H1 (cell line): Measurements from ENCODE around the gene MBD4.

Experiments used
- ATF2 ChIP-seq: IDR thresholded peaks from 2 replicates; pipeline ENCODE4 v1.6.1; 2012; ENCODE audit warnings: low read length, inconsistent platforms
- BRCA1 ChIP-seq: IDR thresholded peaks from 2 replicates; pipeline ENCODE4 v1.6.1; 2012; ENCODE audit warnings: low read depth, low read length, improper control_type of control experiment
- CBX8 ChIP-seq: fragments of 300-800, 300-1000 bp; sonication (generic); IDR thresholded peaks from 2 replicates; pipeline ENCODE4 v1.7.1; 2016; ENCODE audit warnings: low read depth, low read length, borderline replicate concordance
- CEBPB ChIP-seq: IDR thresholded peaks from 2 replicates; pipeline ENCODE4 v1.6.1; 2012; ENCODE audit warnings: low read depth, low read length
- CTCF ChIP-seq, 3 experiments: IDR thresholded peaks; 1 replicate in 2 of 3; 2 replicates in 1 of 3; pipeline versions ENCODE4 v1.5.1 to v1.6.1; 2011; ENCODE audit warnings: low read length in 3 of 3, mild to moderate bottlenecking in 3 of 3, inconsistent platforms in 2 of 3, low read depth in 1 of 3, moderate library complexity in 1 of 3; ENCODE audit not compliant: insufficient read depth in 1 of 3; ENCODE audit errors: control extremely low read depth in 1 of 3
- EP300 ChIP-seq, 2 experiments: IDR thresholded peaks; 1 replicate in 1 of 2; 2 replicates in 1 of 2; pipeline ENCODE4 v1.6.1; 2011 to 2012; ENCODE audit warnings: low read depth in 2 of 2, low read length in 2 of 2, mild to moderate bottlenecking in 2 of 2, borderline replicate concordance in 1 of 2, inconsistent platforms in 1 of 2, moderate library complexity in 1 of 2
- EZH2 ChIP-seq: fragments of 200-600 bp; sonication (generic); IDR thresholded peaks from 2 replicates; pipeline ENCODE4 v1.7.1; 2012; ENCODE audit warnings: low read depth, mild to moderate bottlenecking, moderate library complexity, low read length, inconsistent platforms; ENCODE audit not compliant: severe bottlenecking
- POLR2A ChIP-seq, 2 experiments: IDR thresholded peaks; 1 replicate in 1 of 2; 2 replicates in 1 of 2; pipeline ENCODE4 v1.6.1; 2011; ENCODE audit warnings: low read depth in 2 of 2, low read length in 2 of 2, mild to moderate bottlenecking in 2 of 2; ENCODE audit errors: control extremely low read depth in 1 of 2
- POLR2AphosphoS5 ChIP-seq: IDR thresholded peaks from 2 replicates; pipeline ENCODE4 v1.6.1; 2011; ENCODE audit warnings: low read depth, low read length
- SIN3A ChIP-seq, 2 experiments: IDR thresholded peaks in 1 of 2; conservative IDR thresholded peaks in 1 of 2; 2 replicates each; pipeline ENCODE4 v1.6.1; 2011 to 2012; ENCODE audit warnings: low read length in 2 of 2, improper control_type of control experiment in 1 of 2, low read depth in 1 of 2, mild to moderate bottlenecking in 1 of 2
- SP2 ChIP-seq: IDR thresholded peaks from 2 replicates; pipeline ENCODE4 v1.6.1; 2012; ENCODE audit warnings: mild to moderate bottlenecking, low read length, inconsistent platforms
- TAF7 ChIP-seq: optimal IDR thresholded peaks from 2 replicates; pipeline ENCODE3; 2011; ENCODE audit warnings: low read depth, mild to moderate bottlenecking, inconsistent platforms, low read length, moderate library complexity, borderline replicate concordance
- TEAD4 ChIP-seq: IDR thresholded peaks from 2 replicates; pipeline ENCODE4 v1.6.1; 2012; ENCODE audit warnings: low read depth, low read length, inconsistent platforms, mixed read lengths
- USF2 ChIP-seq: IDR thresholded peaks from 2 replicates; pipeline ENCODE4 v1.6.1; 2011; ENCODE audit warnings: low read length, improper control_type of control experiment

- TF ChIP-seq POLR2AphosphoS5, result no peak
- TF ChIP-seq EP300 (IDR thresholded peaks at IDR 0.05; ENCODE audit: borderline replicate concordance in 1 of 2, low read depth in 2 of 2, low read length in 2 of 2), result no peak
- no peak for TF ChIP-seq POLR2A (IDR thresholded peaks at IDR 0.05; ENCODE audit: control extremely low read depth in 1 of 2, low read depth in 2 of 2, low read length in 2 of 2)
- TF ChIP-seq CBX8, result no peak
- TF ChIP-seq SP2, result no peak
- no peak for TF ChIP-seq CTCF (IDR thresholded peaks at IDR 0.05; ENCODE audit: control extremely low read depth in 1 of 3, insufficient read depth in 1 of 3, low read depth in 1 of 3, low read length in 3 of 3)
- no peak for TF ChIP-seq ATF2
- TF ChIP-seq TEAD4, result no peak
- TF ChIP-seq BRCA1, result no peak
- TF ChIP-seq TAF7, result no peak
- TF ChIP-seq USF2, result no peak
- TF ChIP-seq SIN3A (conservative IDR thresholded peaks at IDR 0.05 in 1 of 2, IDR thresholded peaks at IDR 0.05 in 1 of 2; ENCODE audit: low read depth in 1 of 2, low read length in 2 of 2), result no peak
- no peak for TF ChIP-seq CEBPB
- TF ChIP-seq EZH2, result no peak
These were observed 20.8 kb upstream of the MBD4 start for GRCh38 chr3:129460572-129460971.
